ENCODE data around the gene ZNF680. TPM values are rescaled to one million over a fixed set of nuclear protein-coding genes. Genes with fewer than 3 reads are reported as not detected.

The ZNF680 gene
- 20.7 TPM for total RNA-seq
- polyA plus RNA-seq (ENCODE audit: insufficient read depth, low read depth, low replicate concordance): 7.3 TPM
- long read RNA-seq, donor 1, partial matches to known transcripts: 0 of 4 reads
- long read RNA-seq, donor 1, other reads (novel, unspliced or antisense): 0 of 4 reads
- long read RNA-seq, donor 2, partial matches to known transcripts: 0 of 3 reads
- long read RNA-seq, donor 2, other reads (novel, unspliced or antisense): 0 of 3 reads
- long read RNA-seq, donor 3, transcript ZNF680-201 (4 exons, 3,022 nt): major isoform, 6 of 8 reads
- long read RNA-seq, donor 3, partial matches to known transcripts: 0 of 8 reads
- long read RNA-seq, donor 3, other reads (novel, unspliced or antisense): 0 of 8 reads
- long read RNA-seq, donor 4, partial matches to known transcripts: 7 of 8 reads
- long read RNA-seq, donor 4, other reads (novel, unspliced or antisense): 0 of 8 reads
- long read RNA-seq, donor 5: 0 reads
- long read RNA-seq, donor 6, partial matches to known transcripts: 0 of 2 reads
- long read RNA-seq, donor 6, other reads (novel, unspliced or antisense): 0 of 2 reads
- long read RNA-seq, donor 7, transcript ZNF680-201 (4 exons, 3,022 nt): major isoform, 10 of 27 reads
- long read RNA-seq, donor 7, partial matches to known transcripts: 0 of 27 reads
- long read RNA-seq, donor 7, other reads (novel, unspliced or antisense): 14 of 27 reads
- long read RNA-seq, donor 8, transcript ZNF680-201 (4 exons, 3,022 nt): major isoform, 5 of 31 reads
- long read RNA-seq, donor 8, partial matches to known transcripts: 26 of 31 reads
- long read RNA-seq, donor 8, other reads (novel, unspliced or antisense): 0 of 31 reads
- long read RNA-seq, donor 9, partial matches to known transcripts: 12 of 14 reads
- long read RNA-seq, donor 9, other reads (novel, unspliced or antisense): 0 of 14 reads
- long read RNA-seq, donor 10, partial matches to known transcripts: 0 of 2 reads
- long read RNA-seq, donor 10, other reads (novel, unspliced or antisense): 0 of 2 reads

DNA sequence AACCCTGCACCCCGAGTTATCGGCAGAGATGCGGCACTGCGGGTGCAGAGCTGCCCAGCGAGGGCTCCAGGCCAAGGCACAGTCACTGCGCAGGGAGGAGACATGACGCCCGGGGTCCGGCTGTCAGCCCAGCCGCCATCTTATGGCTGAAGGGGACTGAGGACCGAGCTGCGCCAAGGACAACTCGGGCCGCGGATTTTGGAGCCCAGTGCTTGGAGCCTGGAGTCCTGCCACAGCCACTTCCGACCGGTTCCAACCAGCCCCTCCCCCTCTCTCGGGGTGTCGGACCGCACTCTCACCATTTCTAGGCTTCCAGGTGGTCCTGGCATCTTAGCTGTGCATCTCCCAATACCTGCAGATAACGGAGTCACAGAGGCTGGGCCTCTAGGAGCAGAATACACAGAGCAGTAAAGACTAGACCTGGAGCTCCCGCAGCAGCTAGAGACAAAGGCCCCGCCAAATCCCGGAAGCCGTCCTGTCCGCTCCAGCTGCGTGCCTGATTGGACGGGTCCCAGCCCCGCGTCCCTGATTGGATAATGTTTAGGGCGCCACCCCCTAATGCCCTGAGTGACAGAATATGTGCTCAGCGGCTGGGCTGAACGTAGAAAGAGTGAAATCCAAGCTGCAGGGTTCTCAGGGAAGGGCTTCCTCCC, at the start of gene ZNF680:
Gene ZNF680, minus strand, starts transcription at position 446 of the 653 bp plus-strand sequence. Its CDS starts 117 bp downstream, at position 329.
- FAIRE-seq: peak; percentile 98
- TF ChIP-seq, protein P1, sequence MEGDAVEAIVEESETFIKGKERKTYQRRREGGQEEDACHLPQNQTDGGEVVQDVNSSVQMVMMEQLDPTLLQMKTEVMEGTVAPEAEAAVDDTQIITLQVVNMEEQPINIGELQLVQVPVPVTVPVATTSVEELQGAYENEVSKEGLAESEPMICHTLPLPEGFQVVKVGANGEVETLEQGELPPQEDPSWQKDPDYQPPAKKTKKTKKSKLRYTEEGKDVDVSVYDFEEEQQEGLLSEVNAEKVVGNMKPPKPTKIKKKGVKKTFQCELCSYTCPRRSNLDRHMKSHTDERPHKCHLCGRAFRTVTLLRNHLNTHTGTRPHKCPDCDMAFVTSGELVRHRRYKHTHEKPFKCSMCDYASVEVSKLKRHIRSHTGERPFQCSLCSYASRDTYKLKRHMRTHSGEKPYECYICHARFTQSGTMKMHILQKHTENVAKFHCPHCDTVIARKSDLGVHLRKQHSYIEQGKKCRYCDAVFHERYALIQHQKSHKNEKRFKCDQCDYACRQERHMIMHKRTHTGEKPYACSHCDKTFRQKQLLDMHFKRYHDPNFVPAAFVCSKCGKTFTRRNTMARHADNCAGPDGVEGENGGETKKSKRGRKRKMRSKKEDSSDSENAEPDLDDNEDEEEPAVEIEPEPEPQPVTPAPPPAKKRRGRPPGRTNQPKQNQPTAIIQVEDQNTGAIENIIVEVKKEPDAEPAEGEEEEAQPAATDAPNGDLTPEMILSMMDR (IDR thresholded peaks at IDR 0.05; ENCODE audit: borderline replicate concordance, extremely low read depth, insufficient read depth): no peak
- Histone ChIP-seq H3K27ac (ENCODE audit: low read depth in 2 of 2, low read length in 2 of 2) (peak within 1 kb of the TSS; percentile 77 to 90), H3K27me3 (ENCODE audit: control insufficient read depth, insufficient read depth, low read length) (no peaks in the 10 kb centered on the region), H3K9me3 (ENCODE audit: control insufficient read depth in 2 of 3, insufficient read depth in 1 of 3, low read length in 3 of 3) (no peaks in the 10 kb centered on the region), H3K9ac (ENCODE audit: low read length in 3 of 3) (peak within 1 kb of the TSS; percentile 59 to 95 (median 76)), H3K36me3 (ENCODE audit: control insufficient read depth in 2 of 3, insufficient read depth in 3 of 3, low read length in 3 of 3) (no peaks in the 10 kb centered on the region), H3K4me1 (ENCODE audit: control insufficient read depth in 2 of 3, insufficient read depth in 2 of 3, low read depth in 1 of 3, low read length in 3 of 3) (no peaks in the 10 kb centered on the region), H3K4me3 (ENCODE audit: low read length in 3 of 3) (peak within 1 kb of the TSS; percentile 76 to 97 (median 91))
- intact Hi-C loops (cut with DNase I): no loop called here
- peak; percentile 96 to 98 (median 98) for DNase-seq

DNA sequence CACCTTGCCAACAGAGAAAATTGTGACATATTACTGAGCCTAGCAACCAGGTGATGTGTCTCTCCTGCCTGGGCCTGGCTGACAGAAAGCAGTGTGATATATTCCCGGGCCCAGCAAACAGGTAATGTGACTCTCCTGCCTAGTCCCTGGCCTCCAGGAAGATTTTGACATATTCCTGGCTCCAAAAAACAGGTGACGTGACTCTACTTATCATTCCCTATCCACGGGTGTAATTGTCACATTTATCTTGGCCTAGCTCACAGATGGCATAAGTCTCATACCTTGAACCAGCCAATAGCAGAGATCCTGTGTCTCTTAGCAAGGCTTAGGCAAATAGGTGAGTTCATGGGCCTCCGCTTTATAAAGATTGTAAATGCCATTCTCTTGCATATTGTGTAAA, 49.6 kb upstream of the ZNF680 start:
- DNase-seq: no peak
- FAIRE-seq: no peak
- H3K27ac ChIP-seq (ENCODE audit: low read depth in 2 of 2, low read length in 2 of 2): no peak overlapping the region
- H3K36me3 ChIP-seq (ENCODE audit: control insufficient read depth in 2 of 3, insufficient read depth in 3 of 3, low read length in 3 of 3): no peaks in the 10 kb centered on the region
- no peak overlapping the region for H3K9ac ChIP-seq (ENCODE audit: low read length in 3 of 3)
- TF ChIP-seq, protein P1 (IDR thresholded peaks at IDR 0.05; ENCODE audit: borderline replicate concordance, extremely low read depth, insufficient read depth): no peak
- intact Hi-C loops (cut with DNase I): no loop called here
- no peaks in the 10 kb centered on the region for H3K9me3 ChIP-seq (ENCODE audit: control insufficient read depth in 2 of 3, insufficient read depth in 1 of 3, low read length in 3 of 3)
- H3K4me1 ChIP-seq (ENCODE audit: control insufficient read depth in 2 of 3, insufficient read depth in 2 of 3, low read depth in 1 of 3, low read length in 3 of 3): no peaks in the 10 kb centered on the region
- no peaks in the 10 kb centered on the region for H3K27me3 ChIP-seq (ENCODE audit: control insufficient read depth, insufficient read depth, low read length)
- H3K4me3 ChIP-seq (ENCODE audit: low read length in 3 of 3): no peak overlapping the region

DNA sequence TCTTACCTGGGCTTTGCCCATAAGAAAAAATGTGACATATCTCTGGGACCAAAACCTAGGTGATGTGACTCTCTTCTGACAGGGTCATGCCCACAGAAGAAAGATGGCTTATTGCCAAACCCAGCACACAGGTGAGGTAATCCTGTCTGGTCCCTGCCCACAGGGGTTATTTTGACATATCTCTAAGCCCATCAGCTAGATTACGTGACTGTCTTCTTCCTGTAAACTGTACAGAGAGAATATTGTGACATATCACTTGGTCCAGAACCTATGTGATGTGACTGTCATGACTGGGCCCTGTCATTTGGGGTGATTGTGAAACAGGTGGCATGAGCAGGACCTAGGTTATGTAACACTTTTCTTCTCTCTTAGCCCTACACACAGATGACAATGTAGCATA, 48.8 kb upstream of the ZNF680 start:
- DNase-seq: no peak
- H3K9me3 ChIP-seq (ENCODE audit: control insufficient read depth in 2 of 3, insufficient read depth in 1 of 3, low read length in 3 of 3): no peaks in the 10 kb centered on the region
- no peak overlapping the region for H3K27ac ChIP-seq (ENCODE audit: low read depth in 2 of 2, low read length in 2 of 2)
- no peak overlapping the region for H3K4me3 ChIP-seq (ENCODE audit: low read length in 3 of 3)
- H3K27me3 ChIP-seq (ENCODE audit: control insufficient read depth, insufficient read depth, low read length): no peaks in the 10 kb centered on the region
- TF ChIP-seq, protein P1 (IDR thresholded peaks at IDR 0.05; ENCODE audit: borderline replicate concordance, extremely low read depth, insufficient read depth): no peak
- H3K9ac ChIP-seq (ENCODE audit: low read length in 3 of 3): no peak overlapping the region
- H3K4me1 ChIP-seq (ENCODE audit: control insufficient read depth in 2 of 3, insufficient read depth in 2 of 3, low read depth in 1 of 3, low read length in 3 of 3): no peaks in the 10 kb centered on the region
- FAIRE-seq: no peak
- no peaks in the 10 kb centered on the region for H3K36me3 ChIP-seq (ENCODE audit: control insufficient read depth in 2 of 3, insufficient read depth in 3 of 3, low read length in 3 of 3)
- intact Hi-C loops (cut with DNase I): no loop called here
